Stimulated activated CD8-positive, alpha-beta memory T cell treated with anti-CD3 and anti-CD28 coated beads, Interleukin-7, amount 100 ng/mL, for 1 hour (primary cell): ENCODE measurements around the gene SKIC2.
"Not testable (repeated sequence)": the region's sequence is repeated elsewhere in the genome, so short reads cannot be mapped to it uniquely, and the experiment has no call there.

Experiments used
- DNase-seq, 2 donors: peaks; one replicate each; pipeline ENCODE4 v3.0.0-alpha.2; 2020; ENCODE audit warnings: low read depth in 2 of 2

The SKIC2 gene

GRCh38 chr6:31958741-31959739 is at the start of gene SKIC2, which contains the start of gene NELFE:
SKIC2 (plus strand) TSS chr6:31959175; CDS start chr6:31959193, 18 bp downstream.
NELFE (minus strand) TSS chr6:31958971; CDS start chr6:31958446, 525 bp downstream.
- DNase-seq = peak; percentile 95 to 99

- not testable (repeated sequence) for DNase-seq
Measured at GRCh38 chr6:31909298-31909697, 49.7 kb upstream of the SKIC2 start.

GRCh38 chr6:31911826-31912585 is 47.0 kb upstream of the SKIC2 start:
- DNase-seq = no peak

GRCh38 chr6:31915351-31915750 is 43.6 kb upstream of the SKIC2 start:
- DNase-seq = no peak

DNA sequence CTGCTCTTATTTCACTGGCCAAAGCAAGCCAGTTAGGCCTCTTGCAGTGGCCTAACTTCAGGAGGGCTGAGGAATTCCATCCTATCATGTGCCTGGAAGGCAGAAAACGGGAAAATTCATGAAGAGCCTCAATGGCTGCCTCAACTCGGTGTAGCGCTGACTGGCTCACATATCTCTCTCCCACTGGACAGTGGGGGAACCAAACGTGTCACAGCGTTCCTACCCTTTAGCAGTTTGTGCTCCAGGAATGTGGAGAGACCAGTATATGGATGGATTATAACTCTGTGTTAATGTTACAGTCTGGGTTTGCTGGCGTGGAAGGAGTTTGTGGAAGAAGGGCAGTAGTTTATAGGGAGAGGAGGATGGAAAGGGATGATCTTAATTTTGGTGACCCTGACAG is 43.2 kb upstream of the SKIC2 start:
- DNase-seq = no peak

GRCh38 chr6:31918069-31918720 is 40.8 kb upstream of the SKIC2 start:
- no peak for DNase-seq

GRCh38 chr6:31919624-31920303 is 39.2 kb upstream of the SKIC2 start:
- DNase-seq = no peak

GRCh38 chr6:31920811-31921210 is 38.2 kb upstream of the SKIC2 start:
- DNase-seq = no peak

- DNase-seq = no peak
Measured at GRCh38 chr6:31922942-31923341, 36.0 kb upstream of the SKIC2 start.

- DNase-seq = no peak
Measured at GRCh38 chr6:31927242-31927862, 31.6 kb upstream of the SKIC2 start, which contains the start of gene C2. C2 (plus strand) TSS chr6:31927717; CDS start chr6:31927753, 36 bp downstream.

DNA sequence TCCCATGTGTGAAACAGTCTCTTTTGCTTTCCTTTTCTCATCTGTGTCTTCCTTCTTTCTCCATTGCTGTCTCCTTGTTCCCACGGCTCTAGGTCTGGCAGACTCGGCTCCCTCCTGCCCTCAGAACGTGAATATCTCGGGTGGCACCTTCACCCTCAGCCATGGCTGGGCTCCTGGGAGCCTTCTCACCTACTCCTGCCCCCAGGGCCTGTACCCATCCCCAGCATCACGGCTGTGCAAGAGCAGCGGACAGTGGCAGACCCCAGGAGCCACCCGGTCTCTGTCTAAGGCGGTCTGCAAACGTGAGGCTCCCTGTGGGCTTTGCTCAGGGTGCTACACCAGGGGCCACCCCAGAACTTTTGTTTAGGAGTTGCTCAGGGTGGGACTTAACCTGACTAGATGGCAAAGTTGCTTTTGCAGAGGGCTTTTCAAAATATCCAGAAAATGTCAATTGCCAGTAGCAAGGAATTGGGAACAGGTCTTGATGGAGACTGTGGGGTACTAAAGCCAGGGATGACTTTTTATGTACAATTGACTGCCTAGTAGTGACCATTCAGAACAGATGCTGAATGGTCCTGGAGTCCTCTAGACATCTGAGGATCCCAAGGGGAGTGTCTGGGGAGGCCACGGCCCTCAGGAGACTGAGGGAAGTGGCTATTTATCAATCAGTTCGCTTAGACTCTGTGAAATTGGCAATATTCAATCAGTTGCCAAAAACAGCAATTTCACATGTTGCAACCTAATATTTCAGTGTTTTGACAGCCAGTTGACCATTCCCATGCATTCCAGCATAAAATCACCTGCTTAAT is 30.9 kb upstream of the SKIC2 start:
- DNase-seq = no peak

DNA sequence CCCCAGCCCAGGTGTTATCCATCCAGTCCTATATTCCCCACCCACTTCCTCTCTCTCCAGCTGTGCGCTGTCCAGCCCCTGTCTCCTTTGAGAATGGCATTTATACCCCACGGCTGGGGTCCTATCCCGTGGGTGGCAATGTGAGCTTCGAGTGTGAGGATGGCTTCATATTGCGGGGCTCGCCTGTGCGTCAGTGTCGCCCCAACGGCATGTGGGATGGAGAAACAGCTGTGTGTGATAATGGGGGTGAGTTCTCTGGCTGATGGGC is 30.4 kb upstream of the SKIC2 start:
- DNase-seq = no peak

DNA sequence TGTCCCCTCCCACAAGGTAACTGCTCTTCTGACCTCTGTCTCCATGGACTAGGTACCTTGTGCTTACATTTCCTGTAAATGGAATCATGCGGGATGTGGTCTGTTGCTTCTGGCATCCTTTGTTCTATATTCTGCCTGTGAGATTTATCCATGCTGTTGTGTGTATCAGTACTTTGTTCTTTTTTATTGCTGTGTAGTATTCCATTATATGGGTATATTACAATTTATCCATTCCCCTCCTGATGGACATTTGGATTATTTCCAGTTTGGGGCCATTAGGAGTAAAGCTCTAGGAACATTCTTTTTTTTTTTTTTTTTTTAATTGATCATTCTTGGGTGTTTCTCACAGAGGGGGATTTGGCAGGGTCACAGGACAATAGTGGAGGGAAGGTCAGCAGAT is 28.0 kb upstream of the SKIC2 start:
- DNase-seq = no peak

DNA sequence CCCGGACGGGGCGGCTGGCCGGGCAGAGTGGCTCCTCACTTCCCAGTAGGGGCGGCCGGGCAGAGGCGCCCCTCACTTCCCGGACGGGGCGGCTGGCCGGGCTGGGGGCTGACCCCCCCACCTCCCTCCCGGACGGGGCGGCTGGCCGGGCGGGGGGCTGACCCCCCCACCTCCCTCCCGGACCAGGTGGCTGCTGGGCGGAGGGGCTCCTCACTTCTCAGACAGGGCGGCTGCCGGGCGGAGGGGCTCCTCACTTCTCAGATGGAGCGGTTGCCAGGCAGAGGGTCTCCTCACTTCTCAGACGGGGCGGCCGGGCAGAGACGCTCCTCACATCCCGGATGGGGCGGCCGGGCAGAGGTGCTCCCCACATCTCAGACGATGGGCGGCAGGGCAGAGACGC is 26.8 kb upstream of the SKIC2 start:
- not testable (repeated sequence) for DNase-seq

GRCh38 chr6:31933537-31933936 is 25.4 kb upstream of the SKIC2 start:
- no peak for DNase-seq

DNA sequence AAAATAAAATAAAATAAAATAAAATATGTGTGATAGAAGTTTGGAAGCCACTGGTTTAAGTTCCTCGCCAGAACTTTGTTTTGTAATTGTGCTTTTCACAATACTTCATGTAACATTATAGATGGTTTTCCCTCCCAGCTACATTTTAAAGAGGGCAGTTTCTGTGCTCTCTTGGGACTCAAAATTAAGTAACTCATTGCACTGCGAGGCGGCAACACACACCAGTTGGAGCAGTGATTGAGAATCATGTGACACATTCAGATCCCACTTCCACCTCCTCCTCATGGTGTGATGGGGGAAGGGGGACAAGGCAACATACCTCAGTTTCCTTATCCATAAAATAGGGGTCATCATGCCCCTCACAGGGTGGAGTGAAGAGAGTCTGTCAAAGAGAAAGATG is 24.0 kb upstream of the SKIC2 start:
- DNase-seq = no peak

DNA sequence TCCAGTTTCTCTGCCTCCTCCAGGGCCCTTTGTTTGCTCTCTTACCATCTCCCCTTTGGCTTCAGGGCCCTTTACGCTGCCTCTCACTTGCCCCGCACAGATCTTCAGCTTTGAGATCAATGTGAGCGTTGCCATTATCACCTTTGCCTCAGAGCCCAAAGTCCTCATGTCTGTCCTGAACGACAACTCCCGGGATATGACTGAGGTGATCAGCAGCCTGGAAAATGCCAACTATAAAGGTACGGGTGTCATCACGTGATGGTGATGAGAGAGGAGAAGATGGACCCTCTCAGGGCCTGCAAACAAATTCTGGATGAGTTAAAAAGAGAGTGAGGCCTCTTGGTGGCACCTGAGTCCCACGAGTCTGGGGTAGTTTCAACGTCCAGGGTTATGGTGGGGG is 23.2 kb upstream of the SKIC2 start:
- no peak for DNase-seq

- no peak for DNase-seq
Measured at GRCh38 chr6:31940256-31940664, 18.7 kb upstream of the SKIC2 start.

DNA sequence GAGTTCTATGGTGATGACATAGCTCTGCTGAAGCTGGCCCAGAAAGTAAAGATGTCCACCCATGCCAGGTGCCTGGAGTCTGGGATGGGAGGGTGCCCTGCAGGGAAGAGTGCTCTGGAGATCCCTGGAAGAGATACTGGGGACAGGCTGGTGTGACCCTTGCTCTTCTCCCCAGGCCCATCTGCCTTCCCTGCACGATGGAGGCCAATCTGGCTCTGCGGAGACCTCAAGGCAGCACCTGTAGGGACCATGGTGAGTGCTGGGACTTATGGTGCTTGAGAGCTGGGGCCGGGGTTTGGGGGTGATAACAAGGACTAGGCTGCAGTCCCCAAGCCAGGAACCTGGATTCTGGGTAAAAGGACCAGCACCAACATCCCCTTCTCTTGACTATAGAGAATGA is 15.2 kb upstream of the SKIC2 start:
- no peak for DNase-seq

GRCh38 chr6:31945154-31945506 is 13.8 kb upstream of the SKIC2 start:
- DNase-seq = no peak
